Psoas muscle (tissue), 8 donors: ENCODE results near the gene CCDC63. TPM values are rescaled to one million over a fixed set of nuclear protein-coding genes. Genes with fewer than 3 reads are reported as not detected.

Experiments
- ATAC-seq, 4 donors: fragments of 200-7000 bp; cut with Tn5 transposase; one replicate each; pipeline ENCODE4 v1.9.1; 2020; ENCODE audit warnings: moderate library complexity in 3 of 4, mild to moderate bottlenecking in 2 of 4
- DNase-seq, 2 donors: peaks; one replicate each; pipeline ENCODE4 v3.0.0-alpha.2; 2020
- H3K27ac ChIP-seq: fragments of 200-600 bp; one replicate; pipeline ENCODE4 v1.8.0; 2022
- H3K27me3 ChIP-seq, 3 donors: fragments of 200-600 bp in 1 of 3; one replicate each; pipeline versions ENCODE4 v1.6.1 to v1.8.0; 2013 to 2022; ENCODE audit warnings: low read length in 2 of 3, mild to moderate bottlenecking in 2 of 3, moderate library complexity in 1 of 3; ENCODE audit not compliant: insufficient read depth in 3 of 3
- H3K36me3 ChIP-seq, 2 donors: fragments of 200-600 bp in 1 of 2; one replicate each; pipeline versions ENCODE4 v1.6.1 to v1.8.0; 2013 to 2022; ENCODE audit warnings: low read depth in 1 of 2, mild to moderate bottlenecking in 1 of 2, moderate library complexity in 1 of 2; ENCODE audit not compliant: insufficient read depth in 1 of 2
- H3K4me1 ChIP-seq: fragments of 200-600 bp; one replicate; pipeline ENCODE4 v1.8.0; 2022
- H3K4me3 ChIP-seq: fragments of 200-600 bp; one replicate; pipeline ENCODE4 v1.8.0; 2022; ENCODE audit warnings: mild to moderate bottlenecking
- H3K9me3 ChIP-seq: fragments of 200-600 bp; one replicate; pipeline ENCODE4 v1.8.0; 2022
- CTCF ChIP-seq: fragments of 200-600 bp; IDR thresholded peaks from one replicate; pipeline ENCODE4 v1.8.0; 2022; ENCODE audit warnings: antibody characterized with exemption
- WGBS, 3 donors: extraction: QIAGEN DNeasy Blood & Tissue Kit; methylation state at CpG; one replicate each; pipeline versions ENCODE4 v1.1.6 to v1.1.7; 2013; 5-methylcytosine and 5-hydroxymethylcytosine counted together
- intact Hi-C, 2 donors: fragments of 100-400 bp; cut with DNase I; formaldehyde crosslinking; loops; one replicate each; pipeline versions ENCODE4 v1.11.0 to v1.14.2; 2022
- polyA plus RNA-seq, 3 donors: library from polyadenylated mRNA; stranded (reverse); fragments of 200-250 nt; gene quantifications; one replicate each; pipeline ENCODE4 v1.2.3, GENCODE V29; 2013
- total RNA-seq, 4 donors: library from RNA; stranded (reverse); fragmentation: NEBNext Ultra II Directional in 2 of 4; extraction: Animal tissue kit (Norgen Biotek cat#: 25700) in 2 of 4; gene quantifications; one replicate each; pipeline versions ENCODE4 v1.2.1 to v1.2.4, GENCODE V29; 2021 to 2023
- donor health status: healthy with polysubstance abuse.
- donor health status: DM: no; HTN: no; CAD: no; lungs with moderate emphysema.
- donor health status: Bipolar disorder and iron deficiency.
- donor health status: healthy.
- donor health status: DM: yes; HTN: yes; CAD: no.
- donor health status: DM: no; HTN: no; CAD: no.
- donor health status: DM: no; HTN: no; CAD: no.
- donor health status: DM: yes; HTN: yes; CAD: no.

CCDC63 gene
- total and polyA plus RNA-seq, 7 donors = not detected

- DNase-seq (no peak), ATAC-seq (no peak)
- WGBS, 3 donors = 75 to 82% (median 81%) methylated on average over 7 of the region's 7 CpGs
- Histone ChIP-seq H3K36me3 (no peaks in the 10 kb centered on the region), H3K27me3 (no peaks in the 10 kb centered on the region), H3K4me3 (no peak overlapping the region), H3K4me1 (no peaks in the 10 kb centered on the region), H3K27ac (no peak overlapping the region), H3K9me3 (peaks cover 14% of the 10 kb centered on the region)
- TF ChIP-seq CTCF = no peak
- intact Hi-C loops = no loop called here
These were observed 39.1 kb upstream of the CCDC63 start for GRCh38 chr12:110807640-110808039.

- DNase-seq (no peak), ATAC-seq (no peak)
- no peaks in the 10 kb centered on the region for H3K4me1 ChIP-seq
- H3K9me3 ChIP-seq = peaks cover 6% of the 10 kb centered on the region
- no peaks in the 10 kb centered on the region for H3K36me3 ChIP-seq
- no peaks in the 10 kb centered on the region for H3K27me3 ChIP-seq
- 67 to 83% (median 80%) methylated on average over 1 of the region's 1 CpG for WGBS, 3 donors
- TF ChIP-seq CTCF = no peak
- H3K27ac ChIP-seq = no peak overlapping the region
- no peak overlapping the region for H3K4me3 ChIP-seq
- intact Hi-C loops = no loop called here
These were observed 37.6 kb upstream of the CCDC63 start for GRCh38 chr12:110809149-110809548.

- 64 to 70% (median 65%) methylated on average over 6 of the region's 6 CpGs for WGBS, 3 donors
- intact Hi-C loops = no loop called here
These were observed 34.8 kb upstream of the CCDC63 start for GRCh38 chr12:110811972-110812371.

GRCh38 chr12:110813285-110813684 lies 33.5 kb upstream of the CCDC63 start:
- intact Hi-C loops = no loop called here
- no peak for ATAC-seq
- TF ChIP-seq CTCF = no peak
- Histone ChIP-seq H3K36me3 (no peaks in the 10 kb centered on the region), H3K27me3 (no peaks in the 10 kb centered on the region), H3K27ac (no peak overlapping the region), H3K9me3 (no peaks in the 10 kb centered on the region), H3K4me3 (no peak overlapping the region), H3K4me1 (no peaks in the 10 kb centered on the region)
- no peak for DNase-seq
- WGBS, 3 donors = 29 to 34% (median 30%) methylated on average over 8 of the region's 8 CpGs

More at GRCh38 chr12:110811972-110812371, 34.8 kb upstream of the CCDC63 start:
- H3K4me3 ChIP-seq = no peak overlapping the region
- no peaks in the 10 kb centered on the region for H3K9me3 ChIP-seq
- no peaks in the 10 kb centered on the region for H3K4me1 ChIP-seq
- no peak for DNase-seq
- no peak overlapping the region for H3K27ac ChIP-seq
- no peak for TF ChIP-seq CTCF
- no peaks in the 10 kb centered on the region for H3K36me3 ChIP-seq
- H3K27me3 ChIP-seq = no peaks in the 10 kb centered on the region
- ATAC-seq = no peak

- WGBS, 3 donors = 67 to 78% (median 69%) methylated on average over 2 of the region's 2 CpGs
- Histone ChIP-seq H3K4me3 (no peak overlapping the region), H3K27me3 (no peaks in the 10 kb centered on the region), H3K36me3 (no peaks in the 10 kb centered on the region), H3K27ac (no peak overlapping the region), H3K9me3 (no peaks in the 10 kb centered on the region), H3K4me1 (no peaks in the 10 kb centered on the region)
- no peak for TF ChIP-seq CTCF
- DNase-seq = no peak
- no peak for ATAC-seq
- intact Hi-C loops = no loop called here
These were observed 33.0 kb upstream of the CCDC63 start for GRCh38 chr12:110813756-110814155.
